GM23338 (cell line): ENCODE data around the gene IQCM.

Experiments
- CREB1 ChIP-seq: fragments of 250-450 bp; sonication (Bioruptor Pico); IDR thresholded peaks from 2 replicates; pipeline ENCODE4 v1.5.0; 2020; ENCODE audit warnings: low read depth, mild to moderate bottlenecking, moderate library complexity
- EZH2 ChIP-seq: fragments of 200-600 bp; sonication (generic); IDR thresholded peaks from one replicate; pipeline ENCODE4 v1.8.0; 2017; ENCODE audit warnings: antibody characterized with exemption, mild to moderate bottlenecking, low read depth; ENCODE audit not compliant: unreplicated experiment
- EZH2phosphoT487 ChIP-seq: fragments of 200-600 bp; sonication (generic); IDR thresholded peaks from one replicate; pipeline ENCODE4 v1.8.1; 2018; ENCODE audit warnings: antibody characterized with exemption; ENCODE audit not compliant: unreplicated experiment
- JUNB ChIP-seq: IDR thresholded peaks from one replicate; pipeline ENCODE4 v1.6.1; 2016; ENCODE audit warnings: antibody characterized with exemption; ENCODE audit not compliant: unreplicated experiment
- NANOG ChIP-seq: IDR thresholded peaks from 2 replicates; pipeline ENCODE4 v1.6.1; 2016; ENCODE audit warnings: antibody characterized with exemption, borderline replicate concordance
- POLR2AphosphoS5 ChIP-seq: IDR thresholded peaks from 2 replicates; pipeline ENCODE4 v1.6.1; 2016; ENCODE audit warnings: antibody characterized with exemption, low read depth
- STAT1 ChIP-seq: IDR thresholded peaks from one replicate; pipeline ENCODE4 v1.6.1; 2016; ENCODE audit warnings: antibody characterized with exemption; ENCODE audit not compliant: unreplicated experiment
- ZNF114 ChIP-seq: fragments of 250-450 bp; sonication (Bioruptor Pico); IDR thresholded peaks from 2 replicates; pipeline ENCODE4 v1.5.0; 2020; ENCODE audit warnings: mild to moderate bottlenecking, moderate library complexity
- ZNF331 ChIP-seq: fragments of 250-450 bp; sonication (Bioruptor Pico); IDR thresholded peaks from 2 replicates; pipeline ENCODE4 v1.5.0; 2020; ENCODE audit warnings: low read depth, mild to moderate bottlenecking, moderate library complexity
- TF ChIP-seq, protein P1 (sequence below), 2 experiments: fragments of 200-600 bp in 1 of 2; sonication (generic) in 1 of 2; conservative IDR thresholded peaks; 2 replicates each; pipeline versions ENCODE4 v1.5.1 to v1.6.1; 2016 to 2017; ENCODE audit warnings: antibody characterized with exemption in 2 of 2, low read depth in 2 of 2, mild to moderate bottlenecking in 2 of 2, moderate library complexity in 1 of 2
- TF ChIP-seq, protein P2 (sequence below): IDR thresholded peaks from one replicate; pipeline ENCODE4 v1.6.1; 2018; ENCODE audit warnings: antibody characterized with exemption; ENCODE audit not compliant: unreplicated experiment

- TF ChIP-seq, protein P1, sequence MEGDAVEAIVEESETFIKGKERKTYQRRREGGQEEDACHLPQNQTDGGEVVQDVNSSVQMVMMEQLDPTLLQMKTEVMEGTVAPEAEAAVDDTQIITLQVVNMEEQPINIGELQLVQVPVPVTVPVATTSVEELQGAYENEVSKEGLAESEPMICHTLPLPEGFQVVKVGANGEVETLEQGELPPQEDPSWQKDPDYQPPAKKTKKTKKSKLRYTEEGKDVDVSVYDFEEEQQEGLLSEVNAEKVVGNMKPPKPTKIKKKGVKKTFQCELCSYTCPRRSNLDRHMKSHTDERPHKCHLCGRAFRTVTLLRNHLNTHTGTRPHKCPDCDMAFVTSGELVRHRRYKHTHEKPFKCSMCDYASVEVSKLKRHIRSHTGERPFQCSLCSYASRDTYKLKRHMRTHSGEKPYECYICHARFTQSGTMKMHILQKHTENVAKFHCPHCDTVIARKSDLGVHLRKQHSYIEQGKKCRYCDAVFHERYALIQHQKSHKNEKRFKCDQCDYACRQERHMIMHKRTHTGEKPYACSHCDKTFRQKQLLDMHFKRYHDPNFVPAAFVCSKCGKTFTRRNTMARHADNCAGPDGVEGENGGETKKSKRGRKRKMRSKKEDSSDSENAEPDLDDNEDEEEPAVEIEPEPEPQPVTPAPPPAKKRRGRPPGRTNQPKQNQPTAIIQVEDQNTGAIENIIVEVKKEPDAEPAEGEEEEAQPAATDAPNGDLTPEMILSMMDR (conservative IDR thresholded peaks at IDR 0.05; ENCODE audit: low read depth in 2 of 2), result no peak
- TF ChIP-seq EZH2 (no peak), EZH2phosphoT487 (no peak), ZNF114 (no peak), POLR2AphosphoS5 (no peak), CREB1 (CRISPR knock-in tag) (no peak), ZNF331 (no peak), STAT1 (no peak), NANOG (no peak), JUNB (no peak)
- TF ChIP-seq, protein P2, sequence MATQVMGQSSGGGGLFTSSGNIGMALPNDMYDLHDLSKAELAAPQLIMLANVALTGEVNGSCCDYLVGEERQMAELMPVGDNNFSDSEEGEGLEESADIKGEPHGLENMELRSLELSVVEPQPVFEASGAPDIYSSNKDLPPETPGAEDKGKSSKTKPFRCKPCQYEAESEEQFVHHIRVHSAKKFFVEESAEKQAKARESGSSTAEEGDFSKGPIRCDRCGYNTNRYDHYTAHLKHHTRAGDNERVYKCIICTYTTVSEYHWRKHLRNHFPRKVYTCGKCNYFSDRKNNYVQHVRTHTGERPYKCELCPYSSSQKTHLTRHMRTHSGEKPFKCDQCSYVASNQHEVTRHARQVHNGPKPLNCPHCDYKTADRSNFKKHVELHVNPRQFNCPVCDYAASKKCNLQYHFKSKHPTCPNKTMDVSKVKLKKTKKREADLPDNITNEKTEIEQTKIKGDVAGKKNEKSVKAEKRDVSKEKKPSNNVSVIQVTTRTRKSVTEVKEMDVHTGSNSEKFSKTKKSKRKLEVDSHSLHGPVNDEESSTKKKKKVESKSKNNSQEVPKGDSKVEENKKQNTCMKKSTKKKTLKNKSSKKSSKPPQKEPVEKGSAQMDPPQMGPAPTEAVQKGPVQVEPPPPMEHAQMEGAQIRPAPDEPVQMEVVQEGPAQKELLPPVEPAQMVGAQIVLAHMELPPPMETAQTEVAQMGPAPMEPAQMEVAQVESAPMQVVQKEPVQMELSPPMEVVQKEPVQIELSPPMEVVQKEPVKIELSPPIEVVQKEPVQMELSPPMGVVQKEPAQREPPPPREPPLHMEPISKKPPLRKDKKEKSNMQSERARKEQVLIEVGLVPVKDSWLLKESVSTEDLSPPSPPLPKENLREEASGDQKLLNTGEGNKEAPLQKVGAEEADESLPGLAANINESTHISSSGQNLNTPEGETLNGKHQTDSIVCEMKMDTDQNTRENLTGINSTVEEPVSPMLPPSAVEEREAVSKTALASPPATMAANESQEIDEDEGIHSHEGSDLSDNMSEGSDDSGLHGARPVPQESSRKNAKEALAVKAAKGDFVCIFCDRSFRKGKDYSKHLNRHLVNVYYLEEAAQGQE, result no peak
These were observed 131.1 kb downstream of the IQCM start for GRCh38 chr4:149684516-149684915.
